ENCODE results near the gene MARF1.

MARF1 gene

GRCh38 chr16:15606518-15607220, 36.3 kb downstream of the MARF1 start:
- Histone ChIP-seq H3K27ac (ENCODE audit: low read depth, low read length) (no peak overlapping the region), H3K9me3 (ENCODE audit: insufficient read depth, low read depth, low read length) (no peaks in the 10 kb centered on the region), H3K4me3 (ENCODE audit: low read length) (no peak overlapping the region), H3K9ac (ENCODE audit: low read depth, low read length) (no peak overlapping the region), H3K27me3 (ENCODE audit: insufficient read depth, low read length) (no peaks in the 10 kb centered on the region), H3K36me3 (ENCODE audit: insufficient read depth, low read length) (peaks cover 84% of the 10 kb centered on the region), H3K4me1 (ENCODE audit: insufficient read depth, low read length) (no peaks in the 10 kb centered on the region)
- 90% methylated on average over 5 of the region's 5 CpGs for WGBS

GRCh38 chr16:15605839-15606517, 37.0 kb downstream of the MARF1 start:
- H3K36me3 ChIP-seq (ENCODE audit: insufficient read depth, low read length): peaks cover 82% of the 10 kb centered on the region
- no peak overlapping the region for H3K27ac ChIP-seq (ENCODE audit: low read depth, low read length)
- H3K27me3 ChIP-seq (ENCODE audit: insufficient read depth, low read length): no peaks in the 10 kb centered on the region
- H3K4me3 ChIP-seq (ENCODE audit: low read length): no peak overlapping the region
- H3K9me3 ChIP-seq (ENCODE audit: insufficient read depth, low read depth, low read length): no peaks in the 10 kb centered on the region
- no peaks in the 10 kb centered on the region for H3K4me1 ChIP-seq (ENCODE audit: insufficient read depth, low read length)
- no peak overlapping the region for H3K9ac ChIP-seq (ENCODE audit: low read depth, low read length)
- WGBS: 91% methylated on average over 13 of the region's 13 CpGs

DNA sequence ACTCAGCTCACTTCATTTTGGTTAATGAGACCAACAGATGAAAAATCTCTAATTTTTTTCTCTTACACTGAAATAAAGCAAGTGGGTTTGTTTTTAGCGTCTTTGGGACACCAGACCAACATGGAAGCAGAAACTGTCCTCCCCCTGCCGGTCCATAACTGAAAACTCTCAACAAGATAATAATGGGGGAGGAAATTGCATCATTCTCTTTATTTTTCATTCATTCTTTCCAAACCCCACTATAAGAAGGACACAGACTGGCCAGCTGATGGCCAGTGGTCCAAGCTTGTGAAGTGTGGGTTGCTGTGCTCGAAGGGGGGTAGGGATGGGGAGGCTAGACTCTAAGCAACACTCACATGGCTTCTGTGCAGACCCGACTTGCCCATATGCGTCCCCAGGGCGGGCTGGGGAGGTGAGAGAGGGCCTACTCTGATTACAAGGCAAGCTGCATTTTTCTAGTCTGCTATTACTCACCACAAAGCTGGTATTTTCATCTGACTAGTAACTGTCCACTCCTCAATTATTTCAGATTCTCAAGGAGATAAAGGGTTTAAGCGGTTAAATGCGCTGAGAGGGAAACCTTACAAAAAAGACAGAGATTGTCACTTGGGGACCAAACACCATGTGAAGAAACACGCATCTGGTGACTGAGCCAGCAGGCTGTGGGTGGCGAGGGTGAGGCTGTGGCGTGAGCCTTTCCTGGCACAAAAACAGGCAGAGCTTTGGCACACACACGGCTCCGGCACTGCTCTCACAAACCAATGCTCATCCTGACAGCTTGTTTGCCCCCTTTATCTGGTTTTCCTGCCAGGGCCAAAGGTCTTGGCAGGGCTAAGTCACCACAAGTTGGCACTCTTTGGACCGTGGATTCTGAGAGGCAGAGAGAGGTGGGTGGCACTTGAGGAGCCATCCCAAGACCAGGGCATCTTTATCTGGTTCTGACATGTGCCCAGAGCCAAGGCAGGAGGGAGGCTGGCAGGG, 38.2 kb downstream of the MARF1 start:
- H3K4me3 ChIP-seq (ENCODE audit: low read length): no peak overlapping the region
- no peaks in the 10 kb centered on the region for H3K9me3 ChIP-seq (ENCODE audit: insufficient read depth, low read depth, low read length)
- no peak overlapping the region for H3K9ac ChIP-seq (ENCODE audit: low read depth, low read length)
- H3K36me3 ChIP-seq (ENCODE audit: insufficient read depth, low read length): peaks cover 81% of the 10 kb centered on the region
- H3K4me1 ChIP-seq (ENCODE audit: insufficient read depth, low read length): no peaks in the 10 kb centered on the region
- WGBS: 92% methylated on average over 12 of the region's 14 CpGs
- H3K27me3 ChIP-seq (ENCODE audit: insufficient read depth, low read length): no peaks in the 10 kb centered on the region
- H3K27ac ChIP-seq (ENCODE audit: low read depth, low read length): no peak overlapping the region

DNA sequence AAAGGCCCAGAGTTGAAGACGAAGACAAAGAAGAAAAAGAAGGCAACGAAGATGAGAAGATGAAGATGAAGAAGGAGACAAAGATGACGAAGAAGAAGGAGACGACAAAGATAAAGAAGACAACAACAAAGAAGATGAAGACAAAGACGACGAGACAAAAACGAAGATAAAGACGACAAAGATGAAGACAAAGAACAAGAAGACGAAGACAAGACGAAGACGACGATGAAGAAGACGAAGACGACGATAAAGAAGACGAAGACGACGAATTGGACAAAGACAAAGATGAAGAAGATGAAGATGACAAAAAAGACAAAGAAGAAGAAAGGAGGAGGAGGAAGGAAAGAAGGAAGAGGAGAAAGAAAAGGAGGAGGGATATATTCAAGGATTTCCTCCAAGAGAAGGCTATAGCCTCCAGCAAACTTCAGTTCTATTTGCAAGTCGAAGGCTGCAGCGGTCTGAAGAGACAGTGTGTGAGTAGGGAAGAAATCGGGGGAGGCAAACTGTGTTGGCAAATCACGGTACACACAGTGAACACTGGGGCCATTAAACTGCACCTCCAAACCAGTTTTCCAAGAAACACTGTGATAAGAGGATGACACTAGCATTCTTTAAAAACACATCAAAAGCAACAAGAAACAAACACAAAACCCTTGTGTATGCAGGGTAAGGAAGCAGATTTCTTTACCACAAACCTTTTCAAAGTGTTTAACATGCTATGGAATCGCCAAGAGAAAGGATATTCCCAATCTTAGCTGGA, 40.5 kb downstream of the MARF1 start:
- Histone ChIP-seq H3K36me3 (ENCODE audit: insufficient read depth, low read length) (peaks cover 83% of the 10 kb centered on the region), H3K9me3 (ENCODE audit: insufficient read depth, low read depth, low read length) (no peaks in the 10 kb centered on the region), H3K27me3 (ENCODE audit: insufficient read depth, low read length) (no peaks in the 10 kb centered on the region), H3K27ac (ENCODE audit: low read depth, low read length) (no peak overlapping the region), H3K4me3 (ENCODE audit: low read length) (no peak overlapping the region), H3K9ac (ENCODE audit: low read depth, low read length) (no peak overlapping the region), H3K4me1 (ENCODE audit: insufficient read depth, low read length) (no peaks in the 10 kb centered on the region)
- 96% methylated on average over 23 of the region's 23 CpGs for WGBS

DNA sequence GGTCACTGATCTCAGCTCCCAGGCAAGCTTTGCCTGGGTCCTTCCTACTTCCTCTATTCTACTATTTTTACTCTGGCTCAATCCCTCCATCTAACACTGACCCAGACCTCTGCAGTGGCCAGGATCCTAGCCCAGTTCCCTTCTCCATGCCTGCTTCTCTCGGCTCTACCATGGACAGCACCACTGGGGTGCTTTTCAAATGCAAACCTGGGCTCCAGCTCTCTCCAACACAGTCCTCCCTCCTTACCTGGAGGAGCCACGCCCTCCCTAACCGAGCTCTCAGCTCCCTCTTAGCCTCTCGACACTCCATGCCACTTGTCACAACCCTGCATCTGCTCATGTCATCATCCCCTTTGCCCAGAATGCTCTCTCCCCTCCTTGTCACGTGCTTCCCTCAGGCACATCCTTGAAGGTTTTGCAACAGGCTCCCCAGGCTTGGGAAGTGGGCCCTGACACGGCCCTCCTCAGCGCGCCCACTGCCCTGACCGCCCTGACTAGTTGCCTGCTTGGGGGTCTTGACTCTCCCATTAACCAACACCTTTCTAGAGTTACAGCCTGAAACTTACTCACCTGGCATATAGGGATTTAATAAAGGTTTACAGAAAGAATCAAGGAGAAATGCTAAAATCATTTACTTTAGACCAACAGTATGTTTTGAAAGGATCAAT, 41.6 kb downstream of the MARF1 start:
- Histone ChIP-seq H3K4me3 (ENCODE audit: low read length) (no peak overlapping the region), H3K4me1 (ENCODE audit: insufficient read depth, low read length) (no peaks in the 10 kb centered on the region), H3K27ac (ENCODE audit: low read depth, low read length) (no peak overlapping the region), H3K9me3 (ENCODE audit: insufficient read depth, low read depth, low read length) (no peaks in the 10 kb centered on the region), H3K27me3 (ENCODE audit: insufficient read depth, low read length) (no peaks in the 10 kb centered on the region), H3K36me3 (ENCODE audit: insufficient read depth, low read length) (peaks cover 87% of the 10 kb centered on the region), H3K9ac (ENCODE audit: low read depth, low read length) (no peak overlapping the region)
- WGBS: 67% methylated on average over 9 of the region's 9 CpGs

GRCh38 chr16:15599303-15600070, 43.5 kb downstream of the MARF1 start:
- H3K9ac ChIP-seq (ENCODE audit: low read depth, low read length): no peak overlapping the region
- peaks cover 95% of the 10 kb centered on the region for H3K36me3 ChIP-seq (ENCODE audit: insufficient read depth, low read length)
- no peaks in the 10 kb centered on the region for H3K4me1 ChIP-seq (ENCODE audit: insufficient read depth, low read length)
- no peaks in the 10 kb centered on the region for H3K9me3 ChIP-seq (ENCODE audit: insufficient read depth, low read depth, low read length)
- H3K27ac ChIP-seq (ENCODE audit: low read depth, low read length): no peak overlapping the region
- no peak overlapping the region for H3K4me3 ChIP-seq (ENCODE audit: low read length)
- no peaks in the 10 kb centered on the region for H3K27me3 ChIP-seq (ENCODE audit: insufficient read depth, low read length)
- 96% methylated on average over 21 of the region's 21 CpGs for WGBS

DNA sequence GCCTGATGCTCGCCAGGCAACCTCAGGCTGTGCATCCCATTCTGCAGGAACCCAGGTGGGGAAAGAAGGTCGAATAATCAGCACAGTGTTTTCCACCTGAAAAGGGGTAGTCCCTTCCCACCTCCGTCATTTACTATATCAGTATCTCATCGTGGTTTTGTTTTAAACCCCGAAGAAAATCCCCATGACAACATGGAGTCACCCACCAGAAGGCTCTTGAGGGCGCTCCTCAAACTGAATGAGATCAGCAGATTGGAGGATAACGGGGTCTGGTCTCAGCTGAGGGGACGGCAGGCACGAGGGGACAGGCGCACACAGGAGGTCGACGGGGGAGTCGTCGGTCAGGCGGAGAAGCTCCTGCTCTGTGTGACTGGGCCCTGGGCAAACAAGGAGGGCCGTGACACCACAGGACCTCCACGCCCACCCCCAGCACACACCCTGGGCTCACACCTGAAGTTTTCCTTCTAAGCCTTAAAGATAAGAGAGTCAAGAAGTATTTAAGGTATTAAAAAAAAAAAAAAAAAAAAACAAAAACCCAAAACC, 44.2 kb downstream of the MARF1 start:
- H3K36me3 ChIP-seq (ENCODE audit: insufficient read depth, low read length): peaks cover 92% of the 10 kb centered on the region
- H3K27me3 ChIP-seq (ENCODE audit: insufficient read depth, low read length): no peaks in the 10 kb centered on the region
- no peak overlapping the region for H3K9ac ChIP-seq (ENCODE audit: low read depth, low read length)
- no peak overlapping the region for H3K27ac ChIP-seq (ENCODE audit: low read depth, low read length)
- no peaks in the 10 kb centered on the region for H3K9me3 ChIP-seq (ENCODE audit: insufficient read depth, low read depth, low read length)
- 94% methylated on average over 15 of the region's 17 CpGs for whole genome bisulfite sequencing
- H3K4me1 ChIP-seq (ENCODE audit: insufficient read depth, low read length): no peaks in the 10 kb centered on the region
- H3K4me3 ChIP-seq (ENCODE audit: low read length): no peak overlapping the region

- no peaks in the 10 kb centered on the region for H3K4me1 ChIP-seq (ENCODE audit: insufficient read depth, low read length)
- peaks cover 85% of the 10 kb centered on the region for H3K36me3 ChIP-seq (ENCODE audit: insufficient read depth, low read length)
- no peak overlapping the region for H3K27ac ChIP-seq (ENCODE audit: low read depth, low read length)
- no peaks in the 10 kb centered on the region for H3K27me3 ChIP-seq (ENCODE audit: insufficient read depth, low read length)
- H3K9ac ChIP-seq (ENCODE audit: low read depth, low read length): no peak overlapping the region
- no peaks in the 10 kb centered on the region for H3K9me3 ChIP-seq (ENCODE audit: insufficient read depth, low read depth, low read length)
- H3K4me3 ChIP-seq (ENCODE audit: low read length): no peak overlapping the region
- WGBS: 98% methylated on average over 15 of the region's 15 CpGs
Measured at GRCh38 chr16:15597822-15598647, 44.9 kb downstream of the MARF1 start.

DNA sequence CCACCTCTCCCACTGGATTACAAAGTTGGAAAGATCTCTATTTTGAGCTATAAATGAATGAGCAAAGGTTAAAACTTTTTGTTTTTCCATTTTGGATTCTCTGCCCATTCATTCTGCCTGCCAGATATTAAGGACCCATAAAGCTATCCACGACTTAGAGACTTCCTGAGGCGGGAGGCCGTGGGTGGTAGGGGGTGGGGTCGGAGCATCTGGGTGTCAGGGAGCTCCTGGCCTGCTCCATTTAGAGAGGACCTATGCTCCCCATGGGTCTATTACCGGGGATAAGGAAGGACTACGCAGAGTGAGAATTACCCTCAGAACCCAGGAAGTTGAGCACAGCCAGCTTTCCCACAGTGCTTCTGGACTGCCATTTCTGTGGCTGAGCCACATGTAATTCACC, 45.8 kb downstream of the MARF1 start:
- H3K36me3 ChIP-seq (ENCODE audit: insufficient read depth, low read length): peaks cover 76% of the 10 kb centered on the region
- no peaks in the 10 kb centered on the region for H3K4me1 ChIP-seq (ENCODE audit: insufficient read depth, low read length)
- H3K27me3 ChIP-seq (ENCODE audit: insufficient read depth, low read length): no peaks in the 10 kb centered on the region
- 96% methylated on average over 6 of the region's 6 CpGs for WGBS
- H3K9me3 ChIP-seq (ENCODE audit: insufficient read depth, low read depth, low read length): no peaks in the 10 kb centered on the region
- H3K27ac ChIP-seq (ENCODE audit: low read depth, low read length): no peak overlapping the region
- H3K4me3 ChIP-seq (ENCODE audit: low read length): no peak overlapping the region
- H3K9ac ChIP-seq (ENCODE audit: low read depth, low read length): no peak overlapping the region
